HepG2 (cell line): ENCODE results near the gene MFSD2B. TPM values are rescaled to one million over a fixed set of nuclear protein-coding genes. Genes with fewer than 3 reads are reported as not detected.

Experiments
- ARNTL ChIP-seq: sonication (generic); formaldehyde crosslinking; IDR thresholded peaks from 2 replicates; pipeline ENCODE4 v1.4.0; 2020; ENCODE audit warnings: mild to moderate bottlenecking, missing genetic modification reagents
- ATF7 ChIP-seq, 2 experiments: fragments of 450-650 bp in 1 of 2; sonication (generic) in 1 of 2; formaldehyde crosslinking in 1 of 2; IDR thresholded peaks; 2 replicates each; pipeline versions ENCODE4 v1.4.0 to v1.6.1; 2016 to 2020; ENCODE audit warnings: antibody characterized with exemption in 1 of 2, mild to moderate bottlenecking in 1 of 2, missing genetic modification reagents in 1 of 2
- CEBPG ChIP-seq: IDR thresholded peaks from 2 replicates; pipeline ENCODE4 v1.6.1; 2016
- HHEX ChIP-seq: IDR thresholded peaks from 2 replicates; pipeline ENCODE4 v1.6.1; 2016; ENCODE audit warnings: control low read depth
- HNF4G ChIP-seq, 2 experiments: sonication (generic) in 1 of 2; formaldehyde crosslinking in 1 of 2; IDR thresholded peaks; 2 replicates each; pipeline versions ENCODE4 v1.4.0 to v1.6.1; 2011 to 2020; ENCODE audit warnings: borderline replicate concordance in 2 of 2, low read depth in 2 of 2, mild to moderate bottlenecking in 2 of 2, low read length in 1 of 2, missing genetic modification reagents in 1 of 2, moderate library complexity in 1 of 2
- MXI1 ChIP-seq: IDR thresholded peaks from 3 replicates; pipeline ENCODE4 v1.6.1; 2012; ENCODE audit warnings: low read depth, low read length, inconsistent platforms, borderline replicate concordance
- NR2F6 ChIP-seq, 2 experiments: IDR thresholded peaks; 2 replicates each; pipeline ENCODE4 v1.6.1; 2016; ENCODE audit warnings: antibody characterized with exemption in 1 of 2, mild to moderate bottlenecking in 1 of 2
- PHF5A ChIP-seq: IDR thresholded peaks from one replicate; pipeline ENCODE4 v1.6.1; 2018; ENCODE audit warnings: low read depth, missing genetic modification reagents; ENCODE audit not compliant: unreplicated experiment
- SIN3A ChIP-seq: IDR thresholded peaks from 2 replicates; pipeline ENCODE4 v1.6.1; 2011; ENCODE audit warnings: low read depth, mild to moderate bottlenecking, control low read depth, low read length, borderline replicate concordance
- SOX6 ChIP-seq, 2 experiments: fragments of 450-650 bp in 1 of 2; sonication (generic) in 1 of 2; formaldehyde crosslinking in 1 of 2; IDR thresholded peaks; 2 replicates each; pipeline versions ENCODE4 v1.4.0 to v1.6.1; 2017 to 2020; ENCODE audit warnings: antibody characterized with exemption in 1 of 2, mild to moderate bottlenecking in 1 of 2, missing genetic modification reagents in 1 of 2
- TAF1 ChIP-seq: sonication (generic); formaldehyde crosslinking; IDR thresholded peaks from 2 replicates; pipeline ENCODE4 v1.4.0; 2020; ENCODE audit warnings: missing genetic modification reagents
- ZBTB7B ChIP-seq: sonication (generic); formaldehyde crosslinking; IDR thresholded peaks from 2 replicates; pipeline ENCODE4 v1.4.0; 2020; ENCODE audit warnings: missing genetic modification reagents
- ZKSCAN8 ChIP-seq: IDR thresholded peaks from 2 replicates; pipeline ENCODE4 v1.6.1; 2016; ENCODE audit warnings: borderline replicate concordance, missing genetic modification reagents, missing compliant biosample characterization
- ZMYM3 ChIP-seq: sonication (generic); formaldehyde crosslinking; IDR thresholded peaks from 2 replicates; pipeline ENCODE4 v1.5.1; 2020; ENCODE audit warnings: mild to moderate bottlenecking, missing genetic modification reagents
- ZNF564 ChIP-seq: sonication (generic); formaldehyde crosslinking; IDR thresholded peaks from 2 replicates; pipeline ENCODE4 v1.8.1; 2023; ENCODE audit warnings: mild to moderate bottlenecking, missing genetic modification reagents
- ZNF768 ChIP-seq: sonication (generic); formaldehyde crosslinking; IDR thresholded peaks from 2 replicates; pipeline ENCODE4 v1.4.0; 2020; ENCODE audit warnings: missing genetic modification reagents
- ZSCAN30 ChIP-seq: sonication (generic); formaldehyde crosslinking; IDR thresholded peaks from 2 replicates; pipeline ENCODE4 v1.5.0; 2020; ENCODE audit warnings: mild to moderate bottlenecking, missing genetic modification reagents
- polyA plus RNA-seq, 8 experiments: library from polyadenylated mRNA; depleted of rRNA in 3 of 8; stranded (reverse) in 7 of 8; unstranded in 1 of 8; fragments of >200 nt; fragmentation: Illumina TruSeq in 4 of 8; extraction: Trizol in 4 of 8; gene quantifications; 2 replicates each; pipeline versions ENCODE4 v1.2.1 to v1.2.3, GENCODE V29; 2011 to 2016; ENCODE audit warnings: low read depth in 4 of 8, missing spikeins in 1 of 8, mixed read lengths in 1 of 8; ENCODE audit not compliant: insufficient read depth in 1 of 8
- total RNA-seq, 5 experiments: library from RNA; depleted of rRNA; stranded (reverse); fragments of >200 nt; fragmentation: Illumina TruSeq; extraction: Trizol; gene quantifications; 2 replicates each; pipeline ENCODE4 v1.2.3, GENCODE V29; 2016; ENCODE audit warnings: low read depth in 1 of 5
- TF ChIP-seq, protein P1 (sequence below): sonication (generic); formaldehyde crosslinking; IDR thresholded peaks from 2 replicates; pipeline ENCODE4 v1.5.1; 2020; ENCODE audit warnings: mild to moderate bottlenecking, missing genetic modification reagents, moderate library complexity
- TF ChIP-seq, protein P2 (sequence below): sonication (generic); formaldehyde crosslinking; IDR thresholded peaks from 2 replicates; pipeline ENCODE4 v1.5.0; 2020; ENCODE audit warnings: mild to moderate bottlenecking, missing genetic modification reagents

Gene MFSD2B
- total and polyA plus RNA-seq, 2 of the 13 experiments (the other 11 are each of a cell fraction or from before 2014, with no cell fraction given) = 0.21 to 0.93 TPM

DNA sequence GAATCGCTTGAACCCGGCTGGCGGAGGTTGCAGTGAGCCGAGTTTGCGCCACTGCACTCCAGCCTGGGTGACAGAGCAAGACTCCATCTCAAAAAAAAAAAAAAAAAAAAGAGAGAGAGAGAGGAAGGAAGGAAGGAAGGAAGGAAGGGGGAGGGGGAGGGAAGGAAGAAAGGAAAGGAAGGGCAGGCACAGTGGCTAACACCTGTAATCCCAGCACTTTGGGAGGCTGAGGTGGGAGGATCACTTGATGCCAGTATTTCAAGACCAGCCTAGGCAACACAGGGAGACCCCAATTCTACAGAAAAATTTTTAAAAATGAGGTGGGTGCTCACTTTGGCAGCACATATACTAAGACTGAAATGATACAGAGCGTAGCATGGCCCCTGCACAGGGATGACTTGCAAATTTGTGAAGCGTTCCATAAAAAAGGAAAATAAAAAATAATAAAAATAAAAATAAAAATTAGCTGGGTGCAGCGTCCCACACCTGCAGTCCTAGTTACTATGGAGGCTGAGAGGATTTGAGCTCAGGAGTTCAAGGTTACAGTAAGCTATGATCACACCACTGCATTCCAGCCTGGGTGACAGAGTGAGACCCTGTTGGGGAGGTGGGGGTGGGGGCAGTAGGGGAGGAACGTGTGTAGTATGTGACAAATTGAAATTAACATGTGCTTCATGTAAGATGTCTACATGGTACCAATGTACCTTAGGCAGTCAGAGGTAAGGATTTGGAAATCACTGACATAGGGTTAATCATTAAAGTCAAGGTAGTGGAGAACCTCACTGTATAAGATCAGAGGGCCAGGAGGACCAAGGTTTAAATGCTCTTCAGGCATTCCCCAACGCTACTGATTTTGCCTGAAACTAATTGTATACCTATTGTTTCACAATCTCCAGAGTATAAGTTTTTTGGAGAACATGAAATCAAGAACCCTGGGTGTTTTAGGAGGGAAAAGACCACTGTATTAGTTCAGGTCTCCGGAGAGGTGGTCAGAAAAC lies 35.9 kb downstream of the MFSD2B start (continued):
- TF ChIP-seq, protein P1, sequence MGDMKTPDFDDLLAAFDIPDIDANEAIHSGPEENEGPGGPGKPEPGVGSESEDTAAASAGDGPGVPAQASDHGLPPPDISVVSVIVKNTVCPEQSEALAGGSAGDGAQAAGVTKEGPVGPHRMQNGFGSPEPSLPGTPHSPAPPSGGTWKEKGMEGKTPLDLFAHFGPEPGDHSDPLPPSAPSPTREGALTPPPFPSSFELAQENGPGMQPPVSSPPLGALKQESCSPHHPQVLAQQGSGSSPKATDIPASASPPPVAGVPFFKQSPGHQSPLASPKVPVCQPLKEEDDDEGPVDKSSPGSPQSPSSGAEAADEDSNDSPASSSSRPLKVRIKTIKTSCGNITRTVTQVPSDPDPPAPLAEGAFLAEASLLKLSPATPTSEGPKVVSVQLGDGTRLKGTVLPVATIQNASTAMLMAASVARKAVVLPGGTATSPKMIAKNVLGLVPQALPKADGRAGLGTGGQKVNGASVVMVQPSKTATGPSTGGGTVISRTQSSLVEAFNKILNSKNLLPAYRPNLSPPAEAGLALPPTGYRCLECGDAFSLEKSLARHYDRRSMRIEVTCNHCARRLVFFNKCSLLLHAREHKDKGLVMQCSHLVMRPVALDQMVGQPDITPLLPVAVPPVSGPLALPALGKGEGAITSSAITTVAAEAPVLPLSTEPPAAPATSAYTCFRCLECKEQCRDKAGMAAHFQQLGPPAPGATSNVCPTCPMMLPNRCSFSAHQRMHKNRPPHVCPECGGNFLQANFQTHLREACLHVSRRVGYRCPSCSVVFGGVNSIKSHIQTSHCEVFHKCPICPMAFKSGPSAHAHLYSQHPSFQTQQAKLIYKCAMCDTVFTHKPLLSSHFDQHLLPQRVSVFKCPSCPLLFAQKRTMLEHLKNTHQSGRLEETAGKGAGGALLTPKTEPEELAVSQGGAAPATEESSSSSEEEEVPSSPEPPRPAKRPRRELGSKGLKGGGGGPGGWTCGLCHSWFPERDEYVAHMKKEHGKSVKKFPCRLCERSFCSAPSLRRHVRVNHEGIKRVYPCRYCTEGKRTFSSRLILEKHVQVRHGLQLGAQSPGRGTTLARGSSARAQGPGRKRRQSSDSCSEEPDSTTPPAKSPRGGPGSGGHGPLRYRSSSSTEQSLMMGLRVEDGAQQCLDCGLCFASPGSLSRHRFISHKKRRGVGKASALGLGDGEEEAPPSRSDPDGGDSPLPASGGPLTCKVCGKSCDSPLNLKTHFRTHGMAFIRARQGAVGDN (CRISPR knock-in tag) = peak; percentile 43; the same call in 1 of the 2 replicates
- TF ChIP-seq SIN3A = 0 out of 2 replicates have a peak, but pooled peaks have one; percentile 52
- 0 out of 2 replicates have a peak, but pooled peaks have one; percentile 14 for TF ChIP-seq ZKSCAN8 (CRISPR knock-in tag)
- peak; percentile 38; the same call in 1 of the 2 replicates for TF ChIP-seq ZBTB7B (CRISPR knock-in tag)
- TF ChIP-seq HNF4G (IDR thresholded peaks at IDR 0.05; ENCODE audit: borderline replicate concordance, low read depth, low read length) = peak; percentile 13; the same call in 1 of the 2 replicates
- no peak for TF ChIP-seq HNF4G (CRISPR knock-in tag; IDR thresholded peaks at IDR 0.05; ENCODE audit: borderline replicate concordance, low read depth)
- TF ChIP-seq ZSCAN30 (CRISPR knock-in tag) = 0 out of 2 replicates have a peak, but pooled peaks have one; percentile 14
- no peak for TF ChIP-seq ARNTL (CRISPR knock-in tag)
- TF ChIP-seq ZNF768 = no peak
- TF ChIP-seq CEBPG = peak; percentile 65
- no peak for TF ChIP-seq HHEX (CRISPR knock-in tag)
- TF ChIP-seq ATF7 (IDR thresholded peaks at IDR 0.05) = peak; percentile 48; the same call in 1 of the 2 replicates
- no peak for TF ChIP-seq ATF7 (CRISPR knock-in tag; IDR thresholded peaks at IDR 0.05)
- no peak for TF ChIP-seq SOX6 (IDR thresholded peaks at IDR 0.05)
- peak; percentile 23; the same call in 1 of the 2 replicates for TF ChIP-seq SOX6 (CRISPR knock-in tag; IDR thresholded peaks at IDR 0.05)
- TF ChIP-seq TAF1 = peak; percentile 49; the same call in 1 of the 2 replicates
- TF ChIP-seq, protein P2, sequence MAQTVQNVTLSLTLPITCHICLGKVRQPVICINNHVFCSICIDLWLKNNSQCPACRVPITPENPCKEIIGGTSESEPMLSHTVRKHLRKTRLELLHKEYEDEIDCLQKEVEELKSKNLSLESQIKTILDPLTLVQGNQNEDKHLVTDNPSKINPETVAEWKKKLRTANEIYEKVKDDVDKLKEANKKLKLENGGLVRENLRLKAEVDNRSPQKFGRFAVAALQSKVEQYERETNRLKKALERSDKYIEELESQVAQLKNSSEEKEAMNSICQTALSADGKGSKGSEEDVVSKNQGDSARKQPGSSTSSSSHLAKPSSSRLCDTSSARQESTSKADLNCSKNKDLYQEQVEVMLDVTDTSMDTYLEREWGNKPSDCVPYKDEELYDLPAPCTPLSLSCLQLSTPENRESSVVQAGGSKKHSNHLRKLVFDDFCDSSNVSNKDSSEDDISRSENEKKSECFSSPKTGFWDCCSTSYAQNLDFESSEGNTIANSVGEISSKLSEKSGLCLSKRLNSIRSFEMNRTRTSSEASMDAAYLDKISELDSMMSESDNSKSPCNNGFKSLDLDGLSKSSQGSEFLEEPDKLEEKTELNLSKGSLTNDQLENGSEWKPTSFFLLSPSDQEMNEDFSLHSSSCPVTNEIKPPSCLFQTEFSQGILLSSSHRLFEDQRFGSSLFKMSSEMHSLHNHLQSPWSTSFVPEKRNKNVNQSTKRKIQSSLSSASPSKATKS = 0 out of 2 replicates have a peak, but pooled peaks have one; percentile 69
- TF ChIP-seq PHF5A (CRISPR knock-in tag) = peak; percentile 60
- TF ChIP-seq NR2F6 (IDR thresholded peaks at IDR 0.05) = 0 out of 2 replicates have a peak, but pooled peaks have one; percentile 7
- peak; percentile 8; the same call in 1 of the 2 replicates for TF ChIP-seq NR2F6 (CRISPR knock-in tag; IDR thresholded peaks at IDR 0.05)
- 0 out of 2 replicates have a peak, but pooled peaks have one; percentile 2 for TF ChIP-seq ZMYM3 (CRISPR knock-in tag)
- TF ChIP-seq ZNF564 (CRISPR knock-in tag) = no peak
- TF ChIP-seq MXI1 = peak; percentile 37; the same call in 1 of the 3 replicates
